Measurements from ENCODE around the gene PMPCA.

The PMPCA gene

DNA sequence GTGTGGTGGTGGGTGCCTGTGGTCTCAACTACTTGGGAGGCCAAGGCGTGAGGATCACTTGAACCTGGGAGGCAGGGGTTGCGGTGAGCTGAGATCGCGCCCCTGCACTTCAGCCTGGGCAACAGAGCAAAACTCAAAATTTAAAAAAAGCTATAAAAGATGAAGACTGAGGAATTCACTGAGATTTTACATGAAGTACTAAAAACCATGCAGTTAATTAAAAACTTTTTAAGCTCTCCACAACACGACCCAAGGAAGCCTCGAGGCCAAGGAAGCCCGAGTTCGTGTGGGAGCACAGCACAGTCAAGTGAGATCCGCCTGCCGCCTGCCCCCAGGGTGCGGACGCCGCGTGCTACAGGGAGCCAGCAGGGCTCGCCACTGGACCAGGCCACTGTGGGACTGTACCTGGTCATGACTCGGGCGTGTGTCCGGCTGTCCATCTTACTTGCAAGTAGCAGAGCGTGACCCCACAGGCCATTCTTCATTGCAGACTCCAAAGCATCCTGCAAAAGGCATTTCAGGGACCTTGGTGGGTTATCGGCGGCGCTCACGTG lies 50.4 kb downstream of the PMPCA start:
- no peak for DNase-seq

DNA sequence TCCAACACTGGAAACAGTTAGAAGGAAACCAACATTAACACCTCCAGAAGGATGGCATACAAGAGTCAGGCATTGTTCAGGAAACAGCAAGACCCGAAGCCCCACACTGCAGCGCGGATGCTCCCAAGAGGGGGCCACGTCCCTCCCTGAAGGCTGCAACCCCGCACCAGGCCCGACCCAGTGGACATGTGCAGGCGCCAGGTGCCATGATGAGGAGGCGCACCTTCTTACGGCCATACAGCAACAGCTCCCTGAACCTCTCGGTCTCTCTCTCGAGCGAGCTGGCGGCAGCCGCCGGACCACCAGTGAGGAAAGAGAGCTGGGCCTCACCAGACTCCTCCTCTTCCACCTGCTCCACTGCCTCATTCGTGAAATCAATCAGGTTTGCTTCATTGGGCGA lies 52.2 kb downstream of the PMPCA start:
- DNase-seq: no peak

DNA sequence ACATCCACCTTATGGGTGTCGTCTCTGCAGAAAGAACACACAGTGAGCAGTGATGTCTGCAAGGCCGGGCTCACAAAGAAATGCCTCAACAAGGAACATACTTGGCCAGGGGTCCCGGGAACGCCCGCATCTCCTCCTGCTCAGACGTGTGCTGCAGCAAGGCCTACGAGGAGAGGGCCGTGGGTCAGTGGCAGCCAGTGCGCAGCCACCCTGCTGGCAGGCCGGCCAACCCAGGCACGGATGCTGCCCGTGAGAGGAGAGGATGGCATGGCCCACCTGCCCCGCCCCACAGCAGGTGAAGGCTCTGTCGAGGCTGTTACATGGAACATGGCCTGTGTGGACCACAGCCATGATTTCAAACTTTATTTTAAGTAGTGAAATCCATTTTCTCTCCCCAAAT lies 53.1 kb downstream of the PMPCA start:
- DNase-seq: no peak

DNA sequence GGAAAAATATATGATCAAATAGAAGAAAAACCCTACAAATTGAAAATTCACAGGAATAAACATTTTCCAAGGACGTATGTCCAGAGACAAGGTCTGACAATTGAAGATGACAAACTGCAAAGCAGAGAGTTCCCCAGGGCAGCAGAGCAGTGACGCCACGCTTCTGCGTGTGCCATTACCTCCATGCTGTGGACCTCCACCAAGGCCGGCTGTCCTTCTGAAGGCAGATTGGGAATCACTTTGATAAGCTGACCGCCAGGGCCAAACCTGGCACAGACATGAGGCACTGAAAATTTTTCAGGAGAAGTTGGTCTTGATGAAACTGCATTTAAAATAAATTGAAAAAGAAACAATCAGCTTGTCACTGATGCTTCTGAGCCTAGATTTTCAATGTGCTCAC lies 53.8 kb downstream of the PMPCA start:
- no peak for DNase-seq

DNA sequence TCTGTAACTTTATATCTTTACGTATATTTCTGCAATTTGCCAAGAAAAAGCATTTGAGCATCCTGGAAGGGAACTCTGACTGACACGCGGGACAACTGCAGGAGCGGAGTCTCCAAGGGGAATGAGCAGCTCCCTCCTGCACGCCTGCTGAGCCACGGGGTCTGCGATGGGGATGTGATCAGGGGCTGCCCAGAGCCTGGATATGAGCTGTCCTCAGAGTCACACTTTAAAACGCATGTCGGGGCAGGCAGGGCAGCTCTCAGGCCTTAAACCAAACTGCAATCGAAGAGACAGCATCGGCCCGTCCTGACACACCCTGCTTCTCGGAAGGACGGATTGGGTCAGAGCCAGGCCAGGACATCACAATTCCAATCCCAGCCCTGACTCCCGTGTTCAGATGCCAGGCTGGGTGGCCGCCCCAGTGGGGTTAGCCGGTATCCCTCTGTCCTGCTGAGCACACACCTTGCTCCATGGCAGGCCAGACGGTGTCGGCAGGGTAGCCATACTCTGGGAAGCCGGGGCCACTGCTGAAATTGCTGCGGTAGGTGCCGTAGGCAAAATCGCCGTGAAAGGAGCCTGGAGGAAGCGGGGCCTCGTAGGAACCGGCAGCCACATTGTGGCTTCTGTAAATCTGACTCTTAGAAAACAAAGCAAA lies 55.2 kb downstream of the PMPCA start:
- DNase-seq: no peak

DNA sequence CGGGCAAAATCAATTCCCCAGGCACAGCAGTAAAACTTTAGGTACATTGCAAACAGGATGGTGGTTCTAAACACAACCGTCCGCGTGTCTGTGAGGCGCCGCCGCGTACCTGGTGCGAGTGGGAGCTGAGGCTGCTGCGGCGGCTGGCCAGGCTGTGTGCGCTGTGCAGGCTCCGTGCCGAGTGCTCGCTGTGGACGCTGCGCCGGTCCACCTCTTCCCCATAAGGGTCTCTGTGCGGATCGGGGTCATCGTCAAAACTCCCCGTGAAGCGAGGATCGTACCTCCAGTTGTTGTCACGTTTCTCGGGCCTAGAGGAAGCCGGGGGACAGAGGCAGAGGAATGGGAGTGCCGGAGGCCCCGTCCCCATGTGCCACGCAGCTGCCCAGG lies 55.7 kb downstream of the PMPCA start:
- DNase-seq: no peak

DNA sequence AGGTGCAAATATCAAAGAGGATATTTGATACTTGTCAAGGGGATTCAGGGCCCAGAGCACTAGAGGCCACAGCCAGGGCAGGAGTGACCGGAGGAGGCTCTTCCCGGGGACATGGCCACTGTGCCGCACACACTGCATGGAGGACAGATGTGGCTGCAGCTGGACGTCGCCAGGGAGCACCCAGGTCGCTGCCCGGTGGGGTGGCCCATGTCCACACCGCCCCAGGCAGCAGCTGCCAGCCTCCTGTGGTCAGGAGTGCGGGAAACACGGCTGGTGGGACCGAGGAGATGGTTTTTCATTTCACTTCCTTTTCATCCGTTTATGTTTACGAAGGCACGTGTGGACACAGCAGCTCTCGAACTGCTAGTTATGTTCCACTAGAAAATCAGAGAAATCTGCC lies 57.3 kb downstream of the PMPCA start:
- no peak for DNase-seq

DNA sequence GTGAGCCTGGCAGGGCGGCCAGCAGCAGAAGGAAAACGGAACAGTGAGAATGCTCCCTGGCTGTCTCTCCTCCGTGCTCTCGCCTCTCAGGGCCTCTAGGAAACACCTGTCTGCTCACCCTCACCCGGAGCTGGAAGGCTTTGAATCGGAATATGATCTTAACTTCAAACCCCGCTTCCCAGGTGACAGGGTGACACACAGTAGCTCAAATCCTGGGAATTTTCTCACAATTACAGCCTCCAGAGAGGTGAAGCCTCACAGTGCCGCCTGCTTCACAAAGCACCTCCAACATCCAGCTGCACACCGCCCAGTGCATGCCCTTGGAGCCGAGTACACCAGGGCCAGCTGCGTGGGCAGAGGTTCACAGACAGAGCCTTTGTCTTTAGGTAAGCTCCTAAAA lies 59.9 kb downstream of the PMPCA start:
- DNase-seq: no peak

DNA sequence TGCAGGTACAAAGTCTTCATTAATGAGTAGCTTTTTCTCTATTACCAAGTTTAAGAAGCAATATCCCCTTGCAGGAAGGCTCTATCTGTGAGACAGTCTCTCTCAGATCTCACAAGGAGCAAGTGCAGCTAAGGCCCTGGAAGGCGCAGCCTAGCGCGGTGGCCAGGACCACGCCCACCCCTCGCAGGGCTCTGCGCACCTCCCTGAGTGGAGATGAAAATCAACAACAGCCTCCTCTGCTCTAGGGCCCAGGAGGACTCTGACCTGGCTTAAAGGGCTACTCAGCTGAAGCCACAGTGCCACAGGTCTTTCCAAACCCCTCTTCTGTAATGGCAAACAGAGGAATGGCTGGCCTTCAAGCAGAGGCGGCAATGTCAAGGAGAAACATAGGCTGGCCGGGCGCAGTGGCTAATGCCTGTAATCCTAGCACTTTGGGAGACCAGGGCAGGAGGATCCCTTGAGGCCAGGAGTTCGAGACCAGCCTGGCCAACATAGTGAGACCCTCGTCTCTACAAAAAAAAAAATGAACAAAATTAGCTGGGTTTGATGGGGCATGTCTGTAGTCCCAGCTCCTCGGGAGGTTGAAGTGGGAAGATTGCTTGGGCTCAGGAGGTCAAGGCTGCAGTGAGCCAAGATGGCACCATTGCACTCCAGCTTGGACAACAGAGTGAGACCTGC lies 60.5 kb downstream of the PMPCA start:
- no peak for DNase-seq

DNA sequence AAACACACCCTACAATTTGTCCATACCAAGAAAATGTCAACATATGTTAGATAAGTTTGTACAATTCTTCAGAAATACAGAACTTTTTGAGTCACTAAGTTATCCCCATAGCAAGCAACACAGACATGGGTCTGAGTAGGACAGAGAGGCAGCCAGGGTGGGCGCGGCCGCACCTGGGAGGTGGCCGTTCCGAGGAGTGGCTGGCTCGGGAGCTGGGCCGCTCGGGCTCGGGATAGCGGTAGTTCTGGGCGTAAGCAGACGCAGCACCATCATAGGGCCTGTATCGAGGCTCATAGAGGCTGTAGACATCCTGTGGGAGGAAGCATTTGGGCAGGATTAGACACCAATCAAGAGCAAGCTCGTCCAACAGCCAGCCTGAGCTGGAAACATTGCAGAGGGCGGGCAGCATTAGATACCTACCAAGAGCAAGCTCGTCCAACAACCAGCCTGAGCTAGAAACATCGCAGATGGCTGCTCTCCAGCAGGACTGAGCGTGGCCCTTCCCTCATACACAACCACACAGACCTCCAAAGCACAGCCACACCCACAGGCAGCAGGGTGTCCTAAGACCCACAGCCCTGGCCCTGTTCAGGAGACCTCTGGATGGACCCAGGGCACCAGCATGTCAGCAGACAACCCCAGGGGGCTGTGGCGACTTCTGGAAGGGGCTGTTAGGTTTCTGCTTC lies 61.5 kb downstream of the PMPCA start:
- no peak for DNase-seq

DNA sequence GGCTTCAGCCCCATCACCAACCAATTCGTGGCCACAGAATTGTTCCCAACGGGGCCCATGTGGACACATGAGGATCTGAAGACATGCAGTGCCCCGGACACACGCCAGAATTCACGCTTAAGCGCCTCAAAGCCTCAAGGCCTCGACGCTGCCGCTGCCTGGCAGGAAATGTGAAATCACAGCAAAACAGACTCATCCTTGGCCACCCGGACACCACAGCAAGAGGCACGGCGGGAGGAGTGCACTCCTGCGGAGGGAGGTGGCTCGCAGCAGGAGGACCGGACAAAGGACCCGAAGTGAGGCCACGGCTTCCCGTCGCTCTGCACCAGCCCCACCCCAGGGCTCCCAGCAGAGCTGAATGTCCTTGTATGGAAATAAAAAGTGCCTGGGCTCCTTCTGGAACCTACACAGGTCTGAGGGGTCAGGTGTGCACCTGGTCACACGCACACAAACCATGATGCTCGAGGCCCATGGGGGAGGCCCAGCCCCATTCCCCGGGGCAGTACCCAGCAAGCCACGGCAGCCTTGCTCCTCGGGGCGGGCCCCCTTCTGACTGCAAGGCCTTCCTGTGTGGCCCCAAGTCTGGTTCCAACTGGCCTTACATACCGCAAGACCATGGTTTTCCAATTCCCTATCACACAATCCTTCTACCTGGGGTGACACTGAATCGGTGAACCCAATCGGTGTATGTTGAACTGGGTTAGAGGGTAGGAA lies 62.3 kb downstream of the PMPCA start:
- DNase-seq: no peak

DNA sequence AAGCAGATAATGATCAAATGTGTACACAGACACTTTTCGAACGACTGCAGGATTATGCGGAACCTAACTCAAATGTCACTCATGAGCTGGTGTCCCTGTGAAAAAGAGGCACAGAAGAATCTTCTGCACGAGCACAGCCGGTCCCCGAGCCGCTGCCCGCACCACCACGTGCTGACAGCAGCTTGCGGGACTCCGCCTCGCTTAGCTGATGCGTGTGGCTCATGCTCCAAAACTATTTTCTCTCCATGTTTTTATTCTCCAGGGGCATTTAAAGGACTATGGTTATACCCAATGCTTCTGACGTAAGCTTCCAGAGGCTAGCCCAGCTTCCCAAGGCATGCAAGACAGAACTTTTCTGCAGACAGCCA lies 62.9 kb downstream of the PMPCA start:
- DNase-seq: no peak

Data from NCI-H1694 (cell line).